Motor neuron (in vitro differentiated cells): ENCODE results near the gene TMEM203. TPM values are rescaled to one million over a fixed set of nuclear protein-coding genes. Genes with fewer than 3 reads are reported as not detected.
A peak's percentile ranks its signal among the peaks of the same experiment; 100 is the strongest.

ENCODE experiments used
- ATAC-seq, 8 experiments: fragments of 200-7000 bp; cut with Tn5 transposase; replicated peaks in 6 of 8; 2 replicates each; pipeline ENCODE4 v1.8.0; 2021; ENCODE audit warnings: mild to moderate bottlenecking in 8 of 8, moderate library complexity in 8 of 8
- H3K27ac ChIP-seq, 2 donors: fragments of 250-450 bp; sonication (Bioruptor Pico); 2 replicates each; pipeline ENCODE4 v1.9.0; 2021; ENCODE audit warnings: antibody characterized with exemption in 2 of 2, mild to moderate bottlenecking in 2 of 2, moderate library complexity in 1 of 2
- H3K4me1 ChIP-seq, 2 donors: fragments of 250-450 bp; sonication (Bioruptor Pico); replicated peaks in 1 of 2; 2 replicates each; pipeline ENCODE4 v1.6.1; 2021; ENCODE audit warnings: antibody characterized with exemption in 2 of 2, mild to moderate bottlenecking in 2 of 2, moderate library complexity in 1 of 2
- H3K4me3 ChIP-seq, 5 donors: fragments of 250-450 bp; sonication (Bioruptor Pico); 2 replicates each; pipeline ENCODE4 v1.9.0; 2021; ENCODE audit warnings: antibody characterized with exemption in 5 of 5, mild to moderate bottlenecking in 5 of 5, moderate library complexity in 4 of 5
- WGBS, 10 experiments: fragments of 450-650 bp; shearing (Covaris generic); methylation state at CpG; one replicate each; pipeline ENCODE4 v1.0.0; 2022; 5-methylcytosine and 5-hydroxymethylcytosine counted together
- in situ Hi-C, 9 experiments: fragments of 400-800 bp; cut with MboI; loops; one replicate each; pipeline ENCODE4 v1.15.0; 2021; ENCODE audit warnings: low sequenced_read_pairs in 9 of 9, low pct_unique_long_range_greater_than_20kb in 2 of 9; ENCODE audit not compliant: unreplicated experiment in 9 of 9
- total RNA-seq, 8 experiments: library from RNA; unstranded; fragments of 300-600 nt; gene quantifications; 2 replicates each; pipeline versions ENCODE4 v1.2.3 to v1.2.4, GENCODE V29; 2022

Gene TMEM203
- total RNA-seq, 8 experiments from 2014 or later = 20.0 to 31.7 (median 26.4) TPM

GRCh38 chr9:137178201-137178938 lies 27.1 kb downstream of the TMEM203 start:
- in situ Hi-C loops = no loop called here
- Histone ChIP-seq H3K4me1 (peaks cover 5 to 8% of the 10 kb centered on the region in 2 donors), H3K27ac (no peak overlapping the region), H3K4me3 (no peak overlapping the region)
- ATAC-seq = no peak
- WGBS, 10 experiments = 67 to 100% (median 81%) methylated on average over 1 to 9 of the region's 23 CpGs; no CpG with 5 or more reads in 4 of the 10 experiments

- in situ Hi-C loops = no loop called here
- H3K4me1 ChIP-seq = peaks cover 5 to 8% of the 10 kb centered on the region in 2 donors
- peak in 5 of 8 experiments; percentile 14 to 71 (median 68) for ATAC-seq
- no peak overlapping the region for H3K27ac ChIP-seq
- WGBS, 10 experiments = 23 to 100% (median 36%) methylated on average over 1 to 12 of the region's 17 CpGs; no CpG with 5 or more reads in 2 of the 10 experiments
- no peak overlapping the region for H3K4me3 ChIP-seq
Observed at GRCh38 chr9:137176302-137177182, 28.9 kb downstream of the TMEM203 start.

GRCh38 chr9:137175345-137175961 lies 30.0 kb downstream of the TMEM203 start:
- in situ Hi-C loops = no loop called here
- Histone ChIP-seq H3K4me3 (no peak overlapping the region), H3K27ac (no peak overlapping the region), H3K4me1 (peaks cover 5 to 8% of the 10 kb centered on the region in 2 donors)
- peak in 7 of 8 experiments; percentile 9 to 46 (median 31) for ATAC-seq
- WGBS, 10 experiments = 13 to 33% (median 18%) methylated on average over 1 to 16 of the region's 33 CpGs; no CpG with 5 or more reads in 6 of the 10 experiments

GRCh38 chr9:137174722-137175293 lies 30.6 kb downstream of the TMEM203 start:
- Histone ChIP-seq H3K4me3 (no peak overlapping the region), H3K27ac (no peak overlapping the region), H3K4me1 (peaks cover 5 to 8% of the 10 kb centered on the region in 2 donors)
- 6% methylated on average over 3 of the region's 34 CpGs; no CpG with 5 or more reads in 9 of the 10 experiments for WGBS, 10 experiments
- peak in 5 of 8 experiments; percentile 5 to 34 (median 24) for ATAC-seq
- in situ Hi-C loops = no loop called here

- Histone ChIP-seq H3K27ac (no peak overlapping the region), H3K4me1 (peaks cover 5 to 8% of the 10 kb centered on the region in 2 donors), H3K4me3 (no peak overlapping the region)
- in situ Hi-C loops = no loop called here
- peak in 3 of 8 experiments; percentile 4 to 24 (median 23) for ATAC-seq
- WGBS, 10 experiments = 50 to 85% (median 52%) methylated on average over 6 to 18 of the region's 45 CpGs; no CpG with 5 or more reads in 7 of the 10 experiments
Observed at GRCh38 chr9:137173796-137174664, 31.4 kb downstream of the TMEM203 start.

- Histone ChIP-seq H3K4me3 (no peak overlapping the region), H3K4me1 (peaks cover 5 to 8% of the 10 kb centered on the region in 2 donors), H3K27ac (no peak overlapping the region)
- in situ Hi-C loops = no loop called here
- 0 to 100% (median 65%) methylated on average over 1 to 8 of the region's 21 CpGs; no CpG with 5 or more reads in 4 of the 10 experiments for WGBS, 10 experiments
- peak in 1 of 8 experiments; percentile 31 for ATAC-seq
Observed at GRCh38 chr9:137172901-137173795, 32.3 kb downstream of the TMEM203 start.

GRCh38 chr9:137171149-137171900 lies 34.1 kb downstream of the TMEM203 start:
- WGBS, 10 experiments = 20 to 80% (median 80%) methylated on average over 1 to 5 of the region's 22 CpGs; no CpG with 5 or more reads in 5 of the 10 experiments
- H3K27ac ChIP-seq = no peak overlapping the region
- in situ Hi-C loops = no loop called here
- H3K4me3 ChIP-seq = no peak overlapping the region
- no peak for ATAC-seq
- H3K4me1 ChIP-seq = peaks cover 18 to 19% of the 10 kb centered on the region in 2 donors

- Histone ChIP-seq H3K27ac (no peak overlapping the region), H3K4me3 (no peak overlapping the region), H3K4me1 (peaks cover 18 to 19% of the 10 kb centered on the region in 2 donors)
- WGBS, 10 experiments = 0 to 70% (median 26%) methylated on average over 1 to 3 of the region's 14 CpGs; no CpG with 5 or more reads in 6 of the 10 experiments
- ATAC-seq = no peak
- in situ Hi-C loops = no loop called here
Observed at GRCh38 chr9:137170486-137171148, 34.8 kb downstream of the TMEM203 start.

- no peak for ATAC-seq
- in situ Hi-C loops = no loop called here
- WGBS, 10 experiments = 3 to 12% (median 7%) methylated on average over 3 to 14 of the region's 41 CpGs; no CpG with 5 or more reads in 7 of the 10 experiments
- peaks cover 13 to 16% of the 10 kb centered on the region in 2 donors for H3K4me1 ChIP-seq
- peak within 1 kb of the TSS; percentile 54 to 55 for H3K27ac ChIP-seq
- H3K4me3 ChIP-seq = peak within 1 kb of the TSS; percentile 39 to 50 (median 44)
Observed at GRCh38 chr9:137169896-137170358, 35.5 kb downstream of the TMEM203 start, which contains the start of gene LRRC26. Gene LRRC26 (minus strand): TSS chr9:137170051. CDS start chr9:137169943, 108 bp downstream.
